Left lobe of liver (tissue), 2 donors: ENCODE results near the gene FNTB. TPM values are rescaled to one million over a fixed set of nuclear protein-coding genes. Genes with fewer than 3 reads are reported as not detected.

Experiments used
- ATAC-seq: fragments of 200-7000 bp; cut with Tn5 transposase; one replicate; pipeline ENCODE4 v1.9.1; 2020; ENCODE audit warnings: mild to moderate bottlenecking, moderate library complexity
- DNase-seq: peaks from one replicate; pipeline ENCODE4 v3.0.0-alpha.2; 2020; ENCODE audit warnings: low spot score
- total RNA-seq: library from RNA; stranded (reverse); gene quantifications from one replicate; pipeline ENCODE4 v1.2.1, GENCODE V29; 2021
- donor health status: DM: no; HTN: no; CAD: no; lungs with moderate emphysema.
- donor health status: DM: no; HTN: yes; CAD: no.

The FNTB gene
- total RNA-seq, 1 donor from 2014 or later, result 9.9 TPM

- DNase-seq (no peak), ATAC-seq (no peak)
These were observed 120.5 kb downstream of the FNTB start for GRCh38 chr14:65107200-65107599.

- no peak for ATAC-seq
- DNase-seq, result no peak
These were observed 122.7 kb downstream of the FNTB start for GRCh38 chr14:65109357-65109756.

GRCh38 chr14:65110525-65110924 lies 123.8 kb downstream of the FNTB start:
- DNase-seq (no peak), ATAC-seq (no peak)

Other genes with a start within 250 kb of the FNTB start
- 0.35 TPM for gene SPTB, start 107.0 kb upstream of the FNTB start, total RNA-seq
- 25.2 TPM for gene CHURC1, start 72.4 kb upstream of the FNTB start, total RNA-seq
- 292 TPM for gene GPX2, start 44.1 kb upstream of the FNTB start, total RNA-seq
- gene RAB15, start 14.6 kb upstream of the FNTB start, total RNA-seq, result 6.8 TPM
- gene MAX, start 115.6 kb downstream of the FNTB start, total RNA-seq, result 32.3 TPM